GM19438 (cell line): Measurements from ENCODE around the gene SYT1.
"Not testable (repeated sequence)": the region's sequence is repeated elsewhere in the genome, so short reads cannot be mapped to it uniquely, and the experiment has no call there.

Source experiments
- ATAC-seq: cut with Tn5 transposase; IDR thresholded peaks from one replicate; pipeline ENCODE4 v1.9.1; 2021; ENCODE audit warnings: low read depth; ENCODE audit not compliant: unreplicated experiment

Gene SYT1

GRCh38 chr12:78864403-78864869 lies at the start of gene SYT1:
Gene SYT1 (plus strand): TSS chr12:78864774.
- peak; percentile 21 for ATAC-seq

DNA sequence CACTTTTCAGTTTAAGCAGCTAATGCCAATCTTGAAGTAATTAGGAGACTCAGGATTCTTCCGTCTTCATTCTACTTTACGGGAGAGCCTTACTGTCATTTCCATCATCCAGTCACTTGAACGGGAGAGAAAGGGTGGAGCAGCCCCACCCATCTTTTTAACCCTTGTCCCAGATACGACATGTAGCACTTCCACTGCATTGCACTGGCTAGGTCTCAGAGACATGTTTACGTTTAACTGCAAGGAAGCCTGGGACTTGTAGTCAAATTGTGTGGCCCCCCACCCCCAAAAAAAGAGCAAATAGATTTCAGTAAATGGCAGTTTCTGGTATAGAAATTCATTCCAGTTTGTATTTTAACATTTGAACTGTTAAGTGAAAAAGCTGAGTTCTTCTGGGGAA lies 46.1 kb upstream of the SYT1 start:
- ATAC-seq: no peak

- no peak for ATAC-seq
These were observed 43.6 kb upstream of the SYT1 start for GRCh38 chr12:78820946-78821345.

GRCh38 chr12:78824918-78825317 lies 39.7 kb upstream of the SYT1 start:
- no peak for ATAC-seq

DNA sequence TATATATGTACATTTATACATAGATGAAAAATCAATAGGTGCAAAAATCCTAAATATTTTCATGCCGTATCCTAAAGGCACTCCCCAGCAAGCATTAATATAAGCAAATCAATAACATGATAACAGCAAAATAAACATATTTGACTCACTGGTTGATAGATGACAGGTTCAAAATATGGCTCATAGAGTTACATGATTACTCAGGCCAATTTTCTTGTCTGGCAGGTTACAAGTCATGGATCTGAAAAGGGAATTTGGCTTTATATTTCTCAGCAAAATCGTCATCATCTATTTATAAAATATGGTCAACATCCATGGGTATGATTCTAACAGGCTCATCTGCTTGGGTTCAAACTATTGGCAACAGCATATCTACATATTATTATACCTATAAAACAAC lies 34.9 kb upstream of the SYT1 start:
- ATAC-seq: no peak

DNA sequence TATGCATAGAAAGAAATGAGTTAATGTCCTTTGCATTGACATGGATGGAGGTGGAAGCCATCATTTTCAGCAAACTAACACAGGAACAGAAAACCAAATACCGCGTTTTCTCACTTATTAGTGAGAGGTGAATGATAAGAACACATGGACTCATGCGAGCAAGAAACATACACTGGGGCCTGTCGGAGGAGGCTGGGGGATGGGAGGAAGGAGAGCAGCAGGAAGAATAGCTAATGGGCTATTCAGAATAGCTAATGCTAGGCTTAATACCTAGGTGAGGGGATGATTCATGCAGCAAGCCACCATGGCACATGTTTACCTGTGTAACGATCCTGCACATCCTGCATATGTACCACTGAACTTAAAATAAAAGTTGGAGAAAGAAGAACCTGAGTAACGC lies 29.1 kb upstream of the SYT1 start:
- ATAC-seq: no peak

DNA sequence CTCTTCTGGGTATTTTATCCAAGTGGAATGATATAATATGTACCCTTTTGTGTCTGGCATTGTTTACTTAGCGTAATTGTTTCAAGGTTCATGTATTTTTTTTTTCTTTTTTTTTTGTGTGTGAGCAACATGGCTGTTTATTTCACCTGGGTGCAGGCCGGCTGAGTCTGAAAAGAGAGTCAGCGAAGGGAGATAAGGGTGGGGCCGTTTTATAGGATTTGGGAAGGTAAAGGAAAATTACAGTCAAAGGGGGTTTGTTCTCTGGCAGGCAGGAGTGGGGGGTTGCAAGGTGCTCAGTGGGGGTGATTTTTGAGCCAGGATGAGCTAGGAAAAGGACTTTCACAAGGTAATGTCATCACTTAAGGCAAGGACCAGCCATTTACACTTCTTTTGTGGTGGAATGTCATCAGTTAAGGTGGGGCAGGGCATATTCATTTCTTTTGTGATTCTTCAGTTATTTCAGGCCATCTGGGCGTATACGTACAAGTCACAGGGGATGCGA lies 24.0 kb upstream of the SYT1 start:
- ATAC-seq: not testable (repeated sequence)

DNA sequence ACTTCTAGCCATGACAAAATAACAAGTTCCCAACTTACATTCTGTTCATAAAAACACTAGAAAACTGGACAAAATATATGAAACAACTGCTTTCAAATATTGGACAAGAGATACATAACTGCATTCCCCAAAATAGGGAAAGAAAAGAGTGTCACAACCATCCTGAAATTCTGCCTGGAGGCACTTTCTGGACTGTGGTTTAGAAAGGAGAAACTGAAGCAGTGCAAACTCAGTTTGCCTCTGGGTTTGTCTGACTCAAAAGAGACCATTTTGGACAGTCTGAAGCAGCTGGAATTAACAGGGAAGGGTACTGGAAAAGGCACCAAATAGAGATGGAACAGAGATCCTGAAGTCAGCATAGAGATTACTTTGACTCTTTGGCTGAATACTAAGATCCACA lies 11.3 kb upstream of the SYT1 start:
- ATAC-seq: no peak

- peak; percentile 62 for ATAC-seq
These were observed 832 bp upstream of the SYT1 start for GRCh38 chr12:78863482-78864402.

- ATAC-seq: no peak
These were observed 393 bp downstream of the SYT1 start for GRCh38 chr12:78864870-78865463.

- ATAC-seq: no peak
These were observed 942 bp downstream of the SYT1 start for GRCh38 chr12:78865516-78865915.

DNA sequence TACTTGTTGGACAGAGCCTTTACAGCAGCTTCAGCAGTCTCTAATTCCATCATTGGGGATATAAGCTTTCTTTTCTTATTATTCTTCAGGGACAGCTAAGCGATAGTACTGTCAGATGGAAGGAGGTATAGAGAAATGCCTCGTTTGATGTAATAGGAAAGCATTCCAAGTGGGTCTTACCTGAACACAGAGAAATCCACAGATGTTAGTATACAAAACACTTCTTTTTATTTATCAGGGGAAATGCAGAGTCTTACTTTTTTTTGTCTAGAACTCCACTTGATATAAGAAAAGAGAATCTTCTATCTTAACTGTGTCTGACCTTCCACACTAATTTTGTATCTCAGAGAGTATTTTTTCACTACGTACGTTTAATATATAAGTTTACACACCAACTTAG lies 1.9 kb downstream of the SYT1 start:
- ATAC-seq: no peak

DNA sequence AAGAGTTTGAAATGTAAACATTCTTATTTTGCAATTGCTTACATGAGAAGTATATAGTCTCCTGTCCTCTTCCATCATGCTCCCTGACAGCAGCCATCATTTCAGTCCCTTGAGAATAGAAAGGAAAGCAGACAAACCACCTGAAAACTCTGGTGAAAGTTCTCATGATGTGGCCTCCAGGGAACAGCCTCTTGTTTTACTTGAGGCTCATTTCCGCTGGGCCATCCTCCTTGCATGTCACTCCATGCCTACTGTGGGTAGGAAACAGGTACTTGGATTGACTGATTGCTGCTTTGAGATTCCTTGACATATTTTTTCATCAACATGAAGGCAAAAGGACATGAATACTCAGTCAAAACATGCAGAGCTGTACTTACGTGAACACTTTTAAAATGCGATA lies 6.0 kb downstream of the SYT1 start:
- no peak for ATAC-seq

DNA sequence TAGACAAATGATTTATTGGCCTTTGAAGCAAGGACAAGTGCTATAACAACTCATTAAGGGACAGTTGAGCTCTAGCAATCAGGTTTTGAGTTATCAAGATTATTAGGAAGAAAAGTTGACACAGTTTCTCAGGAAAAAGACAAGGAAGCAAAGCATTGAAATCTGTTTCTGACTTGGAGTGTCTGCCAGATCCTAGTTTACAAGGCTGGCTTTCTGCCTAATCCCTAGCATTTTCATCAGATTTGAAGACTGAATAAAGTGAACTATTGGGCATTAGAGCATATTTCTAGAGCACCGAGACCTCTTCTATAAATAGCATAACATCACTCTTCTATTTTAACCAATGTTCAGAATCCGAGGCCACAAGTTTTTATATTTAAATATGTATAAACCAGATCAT lies 7.0 kb downstream of the SYT1 start:
- no peak for ATAC-seq

GRCh38 chr12:78878459-78878858 lies 13.9 kb downstream of the SYT1 start:
- ATAC-seq: no peak

- ATAC-seq: no peak
These were observed 14.3 kb downstream of the SYT1 start for GRCh38 chr12:78878866-78879265.

DNA sequence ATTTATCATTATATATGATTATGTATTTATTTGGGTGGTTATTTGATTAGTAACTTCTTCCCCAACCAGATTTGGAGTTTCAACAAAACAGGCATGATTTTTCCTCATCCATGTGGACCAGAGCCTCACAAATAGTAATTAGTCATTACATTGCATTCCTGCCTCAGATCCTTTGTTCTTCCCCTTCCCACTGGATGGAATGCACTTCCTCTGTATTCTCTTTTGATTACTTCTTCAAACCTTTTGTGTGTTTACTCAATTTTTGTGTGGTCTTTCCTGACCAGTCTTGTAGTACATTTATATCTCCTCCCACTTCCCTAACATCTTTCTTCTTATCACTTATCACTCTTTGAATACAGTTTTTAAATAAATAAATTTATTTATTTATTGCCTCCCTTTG lies 15.5 kb downstream of the SYT1 start:
- no peak for ATAC-seq

DNA sequence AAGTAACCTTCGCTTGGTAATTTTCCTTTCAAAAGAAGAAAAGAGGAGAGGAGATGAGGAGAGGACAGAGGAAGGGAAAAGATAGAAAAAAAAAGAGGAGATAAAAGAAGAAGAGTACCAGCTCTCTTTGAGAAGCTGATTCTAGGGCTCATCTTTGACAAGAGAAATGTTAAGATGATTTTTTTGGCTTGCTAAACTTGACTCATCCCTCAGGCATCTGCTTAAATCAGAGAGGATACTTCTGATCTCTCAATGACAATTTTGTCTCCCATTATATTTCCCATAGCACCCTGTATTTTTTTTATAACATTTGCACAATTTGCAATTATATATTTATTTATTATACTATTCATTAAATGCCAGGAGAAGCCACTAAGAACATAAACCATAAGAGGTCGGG lies 17.1 kb downstream of the SYT1 start:
- ATAC-seq: no peak

GRCh38 chr12:78885466-78885865 lies 20.9 kb downstream of the SYT1 start:
- ATAC-seq: no peak

- ATAC-seq: no peak
These were observed 22.3 kb downstream of the SYT1 start for GRCh38 chr12:78886719-78887407.

DNA sequence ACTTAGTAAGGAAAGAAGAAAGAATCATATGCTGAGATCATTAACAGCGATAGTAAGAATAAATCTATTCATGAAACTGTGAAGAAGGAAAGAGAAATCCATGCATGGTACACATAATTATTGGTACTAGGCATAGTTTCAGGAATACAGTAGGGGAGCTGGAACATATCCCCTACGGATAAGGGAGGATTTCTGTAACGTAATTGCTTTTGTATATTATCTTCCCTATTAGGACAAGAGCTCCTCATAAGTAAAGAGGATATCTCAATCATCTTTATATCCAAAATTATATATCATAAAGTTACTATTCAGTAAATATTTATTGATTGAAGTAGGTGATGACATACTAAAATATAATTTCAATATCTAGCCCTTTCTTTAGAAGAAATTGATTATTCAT lies 22.9 kb downstream of the SYT1 start:
- ATAC-seq: no peak
